ENCODE data around the gene MAP2K7.

The MAP2K7 gene

DNA sequence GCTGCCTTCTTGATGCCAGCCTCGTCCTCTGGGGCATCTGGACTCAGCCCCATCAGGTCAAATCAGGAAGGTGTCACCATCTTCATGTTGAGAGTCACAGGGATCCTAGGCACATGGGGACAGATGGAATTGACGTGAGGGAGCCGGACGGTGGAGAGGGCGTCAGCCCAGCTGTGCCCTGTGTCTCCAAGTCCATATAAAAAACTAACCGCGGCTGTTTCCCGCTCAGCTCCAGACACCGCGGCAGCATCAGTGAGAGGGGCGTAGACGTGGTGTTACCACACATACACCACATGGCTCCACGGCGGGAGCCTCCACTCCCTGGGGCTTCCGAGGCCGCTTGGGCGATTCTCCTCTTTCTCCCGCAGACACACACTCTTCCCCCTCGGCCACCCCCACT lies 23.8 kb upstream of the MAP2K7 start:
- H3K4me3 ChIP-seq (ENCODE audit: low read length): no peak overlapping the region
- DNase-seq (ENCODE audit: low read depth): no peak
- TF ChIP-seq CTCF (conservative IDR thresholded peaks at IDR 0.05; ENCODE audit: low read length): no peak

GRCh38 chr19:7881910-7882309 lies 21.8 kb upstream of the MAP2K7 start:
- DNase-seq (ENCODE audit: low read depth): no peak
- no peak for TF ChIP-seq CTCF (conservative IDR thresholded peaks at IDR 0.05; ENCODE audit: low read length)
- H3K4me3 ChIP-seq (ENCODE audit: low read length): no peak overlapping the region

DNA sequence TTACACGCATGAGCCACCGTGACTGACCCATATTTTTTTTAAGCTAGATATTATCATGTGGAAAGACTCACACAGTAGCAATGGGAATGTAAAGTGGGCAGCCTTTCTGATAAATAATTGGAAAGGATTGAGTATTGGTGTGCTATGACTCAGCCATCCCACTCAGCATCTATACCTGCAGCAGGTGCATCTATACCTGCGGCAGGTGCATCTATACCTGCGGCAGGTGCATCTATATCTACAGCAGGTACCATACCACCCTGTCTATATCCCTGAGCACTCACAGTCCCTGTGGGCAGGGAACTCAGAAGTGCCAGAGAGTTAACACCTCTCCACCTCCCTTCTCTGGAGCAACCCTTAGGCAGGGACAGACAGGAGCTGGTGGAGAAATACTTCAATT lies 20.6 kb upstream of the MAP2K7 start:
- no peak for TF ChIP-seq CTCF (conservative IDR thresholded peaks at IDR 0.05; ENCODE audit: low read length)
- no peak for DNase-seq (ENCODE audit: low read depth)

DNA sequence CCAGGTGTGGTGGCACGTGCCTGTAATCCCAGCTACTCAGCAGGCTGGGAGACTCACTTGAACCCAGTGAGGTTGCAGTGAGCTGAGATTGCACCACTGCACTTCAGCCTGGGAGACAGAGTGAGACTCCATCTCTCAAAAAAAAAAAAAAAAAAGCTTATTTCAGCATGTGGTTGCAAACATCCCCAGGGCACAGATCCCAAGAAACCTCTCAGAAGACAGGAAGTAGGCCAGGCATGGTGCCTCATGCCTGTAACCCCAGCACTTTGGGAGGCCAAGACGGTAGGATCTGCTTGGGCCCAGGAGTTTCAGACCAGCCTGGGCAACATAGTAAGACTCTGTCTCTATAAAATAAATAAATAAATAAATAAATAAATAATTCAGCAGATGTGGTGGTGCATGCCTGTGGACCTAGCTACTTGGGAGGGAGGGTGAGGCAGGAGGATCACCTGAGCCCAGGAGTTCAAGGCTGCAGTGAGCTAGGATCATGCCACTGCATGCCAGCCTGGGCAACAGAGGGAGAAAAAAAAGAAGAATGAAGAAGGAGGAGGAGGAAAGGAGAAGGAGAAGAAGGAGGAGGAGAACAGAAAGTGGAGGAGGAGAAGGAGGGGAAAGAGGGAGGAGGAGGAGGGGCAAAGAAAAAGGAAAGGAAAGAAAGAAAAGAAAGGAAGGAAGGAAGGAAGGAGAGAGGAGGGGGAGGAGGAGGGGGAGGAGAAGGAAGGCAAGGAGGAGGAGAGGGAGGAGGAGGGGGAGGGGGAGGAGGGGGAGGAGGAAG lies 19.7 kb upstream of the MAP2K7 start:
- H3K4me3 ChIP-seq (ENCODE audit: low read length): no peak overlapping the region
- TF ChIP-seq CTCF (conservative IDR thresholded peaks at IDR 0.05; ENCODE audit: low read length): no peak
- peak; percentile 79 for DNase-seq (ENCODE audit: low read depth)

More for the DNA sequence above, 20.6 kb upstream of the MAP2K7 start:
- no peak overlapping the region for H3K4me3 ChIP-seq (ENCODE audit: low read length)

DNA sequence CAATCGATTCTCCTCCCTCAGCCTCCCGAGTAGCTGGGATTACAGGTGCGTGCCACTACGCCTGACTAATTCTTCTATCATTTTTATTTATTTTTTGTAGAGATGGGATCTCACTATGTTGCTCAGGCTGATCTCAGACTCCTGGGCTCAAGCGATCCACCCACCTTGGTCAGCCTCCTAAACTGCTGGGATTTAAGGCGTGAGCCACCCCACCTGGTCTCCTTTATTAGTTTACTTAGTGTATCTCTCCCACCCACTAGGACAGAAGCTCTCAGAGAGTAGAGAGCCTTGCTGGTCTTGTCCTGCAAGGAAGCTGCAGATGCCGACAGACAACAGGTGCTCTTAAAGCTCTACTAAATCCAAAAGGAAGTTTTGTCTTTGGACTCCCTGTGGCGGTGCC lies 17.9 kb upstream of the MAP2K7 start:
- no peak for DNase-seq (ENCODE audit: low read depth)
- H3K4me3 ChIP-seq (ENCODE audit: low read length): no peak overlapping the region
- TF ChIP-seq CTCF (conservative IDR thresholded peaks at IDR 0.05; ENCODE audit: low read length): no peak

DNA sequence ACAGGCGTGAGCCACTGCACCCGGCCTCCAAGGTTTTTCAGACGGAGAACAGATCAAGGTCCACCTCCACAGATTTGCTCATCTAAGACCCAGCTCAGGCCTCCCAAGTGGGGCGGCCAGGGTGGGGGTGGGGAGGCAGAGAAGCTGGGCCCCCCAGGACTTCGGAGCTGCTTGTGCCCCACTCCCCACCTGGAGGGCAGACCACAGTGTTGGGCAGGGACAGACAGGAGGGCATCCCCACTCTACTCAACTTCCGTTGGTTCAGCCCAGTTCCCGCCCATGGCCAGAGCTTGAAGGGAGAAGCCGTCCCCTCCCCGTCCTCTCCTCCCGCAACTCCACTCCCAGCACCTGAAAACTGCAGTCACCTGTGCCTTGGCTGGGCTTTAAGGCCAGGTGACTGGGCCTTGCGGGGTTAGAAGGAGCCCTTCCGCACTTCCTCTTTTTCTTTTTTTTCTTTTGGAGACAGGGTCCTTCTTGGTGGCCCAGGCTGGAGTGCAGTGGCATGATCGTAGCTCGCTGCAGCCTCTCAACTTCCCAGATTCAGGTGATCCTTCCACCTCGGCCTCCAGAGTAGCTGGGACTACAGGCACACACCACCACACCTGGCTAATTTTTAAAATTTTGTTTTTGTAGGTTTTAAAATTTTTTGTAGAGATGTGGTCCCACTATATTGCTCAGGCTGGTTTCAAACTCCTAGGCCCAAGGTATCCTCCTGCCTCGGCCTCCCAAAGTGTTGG lies 16.1 kb upstream of the MAP2K7 start:
- TF ChIP-seq CTCF (conservative IDR thresholded peaks at IDR 0.05; ENCODE audit: low read length): no peak
- DNase-seq (ENCODE audit: low read depth): no peak
- H3K4me3 ChIP-seq (ENCODE audit: low read length): no peak overlapping the region
